ENCODE measurements around the gene ZNF230.

Gene ZNF230

GRCh38 chr19:44042147-44042546 is 39.4 kb downstream of the ZNF230 start:
- no peak for DNase-seq (ENCODE audit: low read depth)

- DNase-seq (ENCODE audit: low read depth), result no peak
These were observed 48.2 kb downstream of the ZNF230 start for GRCh38 chr19:44050740-44051649.

GRCh38 chr19:44051650-44052402 is 49.1 kb downstream of the ZNF230 start, which contains the start of gene ZNF223:
TSS of gene ZNF223 (plus strand) at chr19:44052036. CDS start at chr19:44055177, 3,141 bp downstream.
- DNase-seq (ENCODE audit: low read depth), result peak; percentile 29

- no peak for DNase-seq (ENCODE audit: low read depth)
These were observed 53.1 kb downstream of the ZNF230 start for GRCh38 chr19:44055870-44056269.

- no peak for DNase-seq (ENCODE audit: low read depth)
These were observed 56.5 kb downstream of the ZNF230 start for GRCh38 chr19:44059229-44059628.

- no peak for DNase-seq (ENCODE audit: low read depth)
These were observed 58.3 kb downstream of the ZNF230 start for GRCh38 chr19:44061038-44061437.

All from stimulated activated CD8-positive, alpha-beta memory T cell treated with anti-CD3 and anti-CD28 coated beads, Interleukin-15, amount 100 ng/mL, for 1 hour (primary cell).